MM.1S (cell line): Measurements from ENCODE around the gene OTULIN.

Experiments used
- DNase-seq: peaks from one replicate; pipeline ENCODE4 v3.0.0-alpha.2; 2015
- H2AFZ ChIP-seq: fragments of 300-600 bp; sonication (generic); 2 replicates; pipeline ENCODE4 v1.6.0; 2016; ENCODE audit warnings: antibody characterized with exemption, low read length
- H3F3A ChIP-seq: fragments of 300-600 bp; sonication (generic); 2 replicates; pipeline ENCODE4 v1.6.1; 2016; ENCODE audit warnings: mild to moderate bottlenecking, antibody characterized with exemption, low read length, moderate library complexity, mixed read lengths; ENCODE audit not compliant: insufficient read depth
- H3K27ac ChIP-seq: fragments of 300-600 bp; sonication (generic); 2 replicates; pipeline ENCODE4 v1.5.1; 2016; ENCODE audit warnings: mild to moderate bottlenecking, low read length
- H3K27me3 ChIP-seq: fragments of 300-600 bp; sonication (generic); replicated peaks from 2 replicates; pipeline ENCODE4 v1.6.0; 2016; ENCODE audit warnings: low read length; ENCODE audit not compliant: insufficient read depth
- H3K36me3 ChIP-seq: fragments of 300-600 bp; sonication (generic); replicated peaks from 2 replicates; pipeline ENCODE4 v1.6.1; 2016; ENCODE audit warnings: mild to moderate bottlenecking, low read length, mixed read lengths; ENCODE audit not compliant: insufficient read depth
- H3K4me1 ChIP-seq: fragments of 300-600 bp; sonication (generic); 2 replicates; pipeline ENCODE4 v1.6.1; 2016; ENCODE audit warnings: low read length, mixed read lengths
- H3K4me2 ChIP-seq: fragments of 300-600 bp; sonication (generic); 2 replicates; pipeline ENCODE4 v1.6.0; 2016; ENCODE audit warnings: low read depth, low read length
- H3K4me3 ChIP-seq: fragments of 300-600 bp; sonication (generic); 2 replicates; pipeline ENCODE4 v1.5.1; 2016; ENCODE audit warnings: low read length, mixed read lengths
- H3K79me2 ChIP-seq: fragments of 300-600 bp; sonication (generic); 2 replicates; pipeline ENCODE4 v1.6.1; 2016; ENCODE audit warnings: mixed run types, low read length, mixed read lengths
- H3K9ac ChIP-seq: fragments of 300-600 bp; sonication (generic); 2 replicates; pipeline ENCODE4 v1.6.1; 2016; ENCODE audit warnings: low read length, mixed read lengths
- H3K9me2 ChIP-seq: fragments of 300-600 bp; sonication (generic); replicated peaks from 2 replicates; pipeline ENCODE4 v1.6.1; 2016; ENCODE audit warnings: mild to moderate bottlenecking, low read length, mixed read lengths; ENCODE audit not compliant: insufficient read depth
- H3K9me3 ChIP-seq: fragments of 300-600 bp; sonication (generic); replicated peaks from 2 replicates; pipeline ENCODE4 v1.6.1; 2016; ENCODE audit warnings: mild to moderate bottlenecking, low read length, mixed read lengths; ENCODE audit not compliant: insufficient read depth
- H4K20me1 ChIP-seq: fragments of 300-600 bp; sonication (generic); 2 replicates; pipeline ENCODE4 v1.6.1; 2016; ENCODE audit warnings: mild to moderate bottlenecking, low read length, moderate library complexity, mixed read lengths; ENCODE audit not compliant: insufficient read depth
- CTCF ChIP-seq: fragments of 300-600 bp; sonication (generic); IDR thresholded peaks from 2 replicates; pipeline ENCODE4 v1.5.1; 2016; ENCODE audit warnings: antibody characterized with exemption, low read length, mixed read lengths
- EZH2 ChIP-seq: fragments of 300-600 bp; sonication (generic); optimal IDR thresholded peaks from 2 replicates; pipeline ENCODE3; 2017; ENCODE audit warnings: low read depth, mild to moderate bottlenecking, antibody characterized with exemption, low read length, mixed read lengths
- EZH2phosphoT487 ChIP-seq: fragments of 300-600 bp; sonication (generic); IDR thresholded peaks from 2 replicates; pipeline ENCODE4 v1.6.1; 2018; ENCODE audit warnings: antibody characterized with exemption, low read length

The OTULIN gene

GRCh38 chr5:14722923-14723322 is 58.4 kb downstream of the OTULIN start:
- Histone ChIP-seq H3F3A (no peaks in the 10 kb centered on the region), H2AFZ (no peak overlapping the region), H3K27me3 (no peaks in the 10 kb centered on the region), H3K4me2 (no peak overlapping the region), H4K20me1 (no peaks in the 10 kb centered on the region), H3K36me3 (no peaks in the 10 kb centered on the region), H3K79me2 (no peaks in the 10 kb centered on the region), H3K4me3 (no peak overlapping the region), H3K27ac (no peak overlapping the region), H3K4me1 (no peaks in the 10 kb centered on the region), H3K9ac (no peak overlapping the region), H3K9me3 (no peaks in the 10 kb centered on the region), H3K9me2 (no peaks in the 10 kb centered on the region)
- no peak for DNase-seq
- TF ChIP-seq CTCF (no peak), EZH2phosphoT487 (no peak), EZH2 (no peak)

- no peaks in the 10 kb centered on the region for H3K9me3 ChIP-seq
- no peak overlapping the region for H3K9ac ChIP-seq
- H3K4me3 ChIP-seq: no peak overlapping the region
- no peaks in the 10 kb centered on the region for H3K79me2 ChIP-seq
- no peak overlapping the region for H3K27ac ChIP-seq
- H4K20me1 ChIP-seq: no peaks in the 10 kb centered on the region
- H3K4me2 ChIP-seq: no peak overlapping the region
- no peaks in the 10 kb centered on the region for H3K27me3 ChIP-seq
- no peak overlapping the region for H2AFZ ChIP-seq
- H3K36me3 ChIP-seq: no peaks in the 10 kb centered on the region
- no peaks in the 10 kb centered on the region for H3K4me1 ChIP-seq
- no peaks in the 10 kb centered on the region for H3K9me2 ChIP-seq
- TF ChIP-seq EZH2: no peak
- TF ChIP-seq EZH2phosphoT487: no peak
- no peak for TF ChIP-seq CTCF
- no peaks in the 10 kb centered on the region for H3F3A ChIP-seq
- no peak for DNase-seq
These were observed 59.2 kb downstream of the OTULIN start for GRCh38 chr5:14723701-14724132.

DNA sequence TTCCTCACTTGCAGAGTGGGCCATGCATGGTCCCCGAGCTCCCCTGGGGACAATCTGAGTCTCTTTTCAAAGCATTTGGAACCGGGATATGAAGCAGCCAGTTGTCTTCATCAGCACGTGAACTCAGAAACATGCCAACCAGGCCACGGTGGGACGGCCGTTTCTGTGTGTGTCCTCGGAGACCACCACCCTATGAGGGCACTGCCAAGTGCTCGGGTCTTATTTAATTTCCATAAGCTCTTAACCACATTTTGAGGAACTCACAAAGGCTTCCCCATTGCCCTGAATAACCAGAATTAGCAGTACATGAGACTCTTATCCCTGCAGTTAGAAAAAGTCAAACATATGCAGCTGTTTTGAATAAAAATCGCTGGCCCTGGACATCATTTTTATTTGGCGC is 60.1 kb downstream of the OTULIN start:
- Histone ChIP-seq H4K20me1 (no peaks in the 10 kb centered on the region), H3K4me2 (no peak overlapping the region), H3F3A (no peaks in the 10 kb centered on the region), H3K4me1 (no peaks in the 10 kb centered on the region), H3K9me2 (no peaks in the 10 kb centered on the region), H3K36me3 (no peaks in the 10 kb centered on the region), H3K27me3 (no peaks in the 10 kb centered on the region), H3K79me2 (no peaks in the 10 kb centered on the region), H3K4me3 (no peak overlapping the region), H3K9ac (no peak overlapping the region), H2AFZ (no peak overlapping the region), H3K9me3 (no peaks in the 10 kb centered on the region), H3K27ac (no peak overlapping the region)
- TF ChIP-seq CTCF (no peak), EZH2 (no peak), EZH2phosphoT487 (no peak)
- no peak for DNase-seq
